ENCODE data around the gene TRAPPC6A. TPM values are rescaled to one million over a fixed set of nuclear protein-coding genes. Genes with fewer than 3 reads are reported as not detected.

The TRAPPC6A gene
- total and polyA plus RNA-seq, 9 of the 15 experiments (the other 6 are each of a cell fraction or from before 2014, with no cell fraction given): 0.82 to 23.6 (median 11.6) TPM

DNA sequence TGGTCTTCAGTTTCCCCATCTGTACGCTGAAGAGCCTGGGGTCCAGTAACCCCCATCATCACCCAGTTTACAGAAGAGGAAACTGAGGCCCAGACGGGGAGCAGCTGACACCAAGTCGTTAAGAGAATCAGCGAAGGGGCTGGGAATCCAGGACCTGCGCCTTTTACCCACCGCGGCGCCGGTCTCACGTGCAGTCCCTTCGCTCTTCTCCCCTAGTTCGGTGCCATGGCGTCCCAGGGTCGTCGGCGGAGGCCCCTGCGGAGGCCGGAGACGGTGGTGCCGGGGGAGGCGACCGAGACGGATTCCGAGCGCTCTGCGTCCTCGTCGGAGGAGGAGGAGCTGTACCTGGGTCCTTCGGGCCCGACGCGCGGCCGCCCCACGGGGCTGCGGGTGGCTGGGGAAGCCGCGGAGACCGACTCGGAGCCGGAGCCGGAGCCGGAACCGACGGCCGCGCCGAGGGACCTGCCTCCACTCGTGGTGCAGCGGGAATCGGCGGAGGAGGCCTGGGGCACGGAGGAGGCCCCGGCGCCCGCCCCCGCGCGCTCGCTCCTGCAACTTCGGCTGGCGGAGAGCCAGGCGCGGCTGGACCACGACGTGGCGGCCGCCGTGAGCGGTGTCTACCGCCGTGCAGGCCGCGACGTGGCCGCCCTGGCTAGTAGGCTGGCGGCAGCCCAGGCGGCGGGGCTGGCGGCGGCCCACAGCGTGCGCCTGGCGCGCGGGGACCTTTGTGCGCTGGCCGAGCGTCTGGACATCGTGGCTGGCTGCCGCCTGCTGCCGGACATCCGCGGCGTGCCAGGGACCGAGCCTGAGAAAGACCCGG, 1.2 kb upstream of the TRAPPC6A start (continued):
- TF ChIP-seq ZNF740 (CRISPR knock-in tag; IDR thresholded peaks at IDR 0.05): peak; percentile 73; the same call in 1 of the 2 replicates
- TF ChIP-seq ZNF740 (tag; IDR thresholded peaks at IDR 0.05): no peak
- TF ChIP-seq ZNF282 (CRISPR knock-in tag; IDR thresholded peaks at IDR 0.05): 0 out of 2 replicates have a peak, but pooled peaks have one; percentile 77
- no peak for TF ChIP-seq ZNF212 (CRISPR knock-in tag; IDR thresholded peaks at IDR 0.05)
- TF ChIP-seq MAFK (IDR thresholded peaks at IDR 0.05; ENCODE audit: low read length): no peak
- no peak for TF ChIP-seq POLR2A (conservative IDR thresholded peaks at IDR 0.05)
- no peak for TF ChIP-seq GABPA (tag; conservative IDR thresholded peaks at IDR 0.05; ENCODE audit: low read depth)
- TF ChIP-seq ID3 (CRISPR knock-in tag; IDR thresholded peaks at IDR 0.05): no peak
- peak; percentile 38; the same call in 1 of the 2 replicates for TF ChIP-seq ID3 (tag; IDR thresholded peaks at IDR 0.05)
- TF ChIP-seq RUNX1 (IDR thresholded peaks at IDR 0.05; ENCODE audit: low read depth): no peak
- peak; percentile 26; the same call in 1 of the 2 replicates for TF ChIP-seq CREB1 (IDR thresholded peaks at IDR 0.05)
- peak; percentile 52 for TF ChIP-seq CREB1 (CRISPR knock-in tag; IDR thresholded peaks at IDR 0.05)
- no peak for TF ChIP-seq ATF1 (CRISPR knock-in tag; IDR thresholded peaks at IDR 0.05)
- peak; percentile 71 for TF ChIP-seq ATF1 (tag; IDR thresholded peaks at IDR 0.05)
- TF ChIP-seq HMGXB4 (CRISPR knock-in tag; IDR thresholded peaks at IDR 0.05): peak; percentile 92
- TF ChIP-seq STAT6 (CRISPR knock-in tag; IDR thresholded peaks at IDR 0.05): peak; percentile 27; the same call in 1 of the 2 replicates
- TF ChIP-seq NFATC3 (IDR thresholded peaks at IDR 0.05): no peak
- 0 out of 2 replicates have a peak, but pooled peaks have one; percentile 42 for TF ChIP-seq MED1 (CRISPR knock-in tag; IDR thresholded peaks at IDR 0.05; ENCODE audit: borderline replicate concordance)
- no peak for TF ChIP-seq ZC3H8 (IDR thresholded peaks at IDR 0.05)
- peak; percentile 54 for TF ChIP-seq THAP12 (CRISPR knock-in tag; IDR thresholded peaks at IDR 0.05)
- no peak for TF ChIP-seq ZNF764 (CRISPR knock-in tag; IDR thresholded peaks at IDR 0.05; ENCODE audit: low read depth)
- no peak for TF ChIP-seq ASH1L (IDR thresholded peaks at IDR 0.05; ENCODE audit: borderline replicate concordance, low read depth, partially characterized antibody)

Data from K562 (cell line).